HFF-Myc (cell line): ENCODE data around the gene EFCAB5.
"Not testable (repeated sequence)": the region's sequence is repeated elsewhere in the genome, so short reads cannot be mapped to it uniquely, and the experiment has no call there.

Experiments
- DNase-seq: peaks from one replicate; pipeline ENCODE4 v3.0.0-alpha.2; 2011; ENCODE audit warnings: low read depth; ENCODE audit errors: extremely low read depth
- H3K4me3 ChIP-seq: replicated peaks from 2 replicates; pipeline ENCODE4 v1.5.1; 2011; ENCODE audit warnings: low read depth, mild to moderate bottlenecking, control low read depth, low read length
- CTCF ChIP-seq: IDR thresholded peaks from 2 replicates; pipeline ENCODE4 v1.5.1; 2012; ENCODE audit warnings: mild to moderate bottlenecking, low read depth, low read length, control low read depth; ENCODE audit errors: missing control alignments

The EFCAB5 gene

DNA sequence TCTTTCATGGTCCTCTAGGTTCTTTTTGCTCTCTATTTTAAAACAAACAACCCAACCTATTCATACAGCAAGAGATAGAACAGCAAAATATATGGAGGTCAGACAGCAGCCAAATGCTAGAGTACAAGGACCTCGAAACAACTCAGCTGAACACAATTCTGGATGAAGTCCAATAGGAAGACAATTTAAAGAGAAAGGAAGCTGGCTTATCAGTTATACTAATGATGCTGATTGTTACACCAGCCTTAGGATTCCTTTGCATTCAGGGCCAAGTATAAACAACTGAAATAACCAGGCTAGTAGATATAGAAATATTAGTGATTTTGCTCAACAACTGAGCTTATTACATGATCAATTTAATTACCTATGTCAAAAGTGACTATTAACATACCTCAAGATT is 13.9 kb upstream of the EFCAB5 start:
- H3K4me3 ChIP-seq: no peak overlapping the region
- DNase-seq: no peak
- no peak for TF ChIP-seq CTCF

- no peak for TF ChIP-seq CTCF
- no peak for DNase-seq
- H3K4me3 ChIP-seq: peak overlapping the region; percentile 80
These were observed 12.4 kb upstream of the EFCAB5 start for GRCh38 chr17:29929006-29929532.

- TF ChIP-seq CTCF: no peak
- peak; percentile 33 for DNase-seq
- peak within 1 kb of the TSS; percentile 80 for H3K4me3 ChIP-seq
These were observed 11.7 kb upstream of the EFCAB5 start, which contains the start of gene SSH2 for GRCh38 chr17:29929533-29930408. SSH2 (minus strand) TSS chr17:29930228; CDS start chr17:29930000, 228 bp downstream.

- no peak for DNase-seq
- peak overlapping the region; percentile 80 for H3K4me3 ChIP-seq
- TF ChIP-seq CTCF: no peak
These were observed 10.9 kb upstream of the EFCAB5 start for GRCh38 chr17:29930409-29931010.

DNA sequence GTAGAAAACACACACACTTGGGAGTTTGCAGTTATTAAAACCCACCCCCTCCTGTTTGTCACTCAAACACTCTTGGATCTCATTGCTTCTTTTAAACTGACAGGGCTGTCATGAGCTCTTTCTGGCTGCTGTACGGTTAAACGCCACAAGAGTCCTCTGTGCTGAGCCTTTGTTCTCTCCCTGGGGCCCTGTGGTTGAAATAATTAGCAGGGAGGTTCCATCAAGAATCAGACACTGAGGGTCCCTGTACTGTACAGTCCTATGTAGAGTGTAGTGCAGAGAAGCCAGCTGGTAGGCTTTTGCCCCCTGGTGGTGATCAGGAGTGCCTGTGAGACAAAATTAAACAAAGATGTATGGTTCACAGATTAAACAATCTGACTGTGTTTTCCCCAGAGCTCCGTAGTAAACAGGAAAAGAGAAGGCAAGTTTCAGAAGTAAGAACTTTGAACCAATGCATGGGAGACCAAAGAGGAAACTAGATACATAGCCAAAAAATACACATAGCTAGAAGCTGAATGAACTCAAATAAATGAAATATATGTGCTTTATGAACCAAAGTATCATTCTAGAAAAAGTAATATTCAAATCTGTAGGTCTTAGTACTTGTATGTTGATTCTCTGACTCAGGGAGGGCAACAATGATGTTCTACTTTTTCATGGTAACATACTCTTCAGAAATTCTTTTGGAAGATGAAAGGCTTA is 10.1 kb upstream of the EFCAB5 start:
- peak overlapping the region; percentile 80 for H3K4me3 ChIP-seq
- DNase-seq: peak; percentile 73
- TF ChIP-seq CTCF: peak; percentile 88

GRCh38 chr17:29933379-29933778 is 8.1 kb upstream of the EFCAB5 start:
- peak; percentile 16 for DNase-seq
- peak; percentile 44 for TF ChIP-seq CTCF
- no peak overlapping the region for H3K4me3 ChIP-seq

GRCh38 chr17:29935909-29936308 is 5.5 kb upstream of the EFCAB5 start:
- not testable (repeated sequence) for DNase-seq

More at GRCh38 chr17:29935909-29936308, 5.5 kb upstream of the EFCAB5 start:
- not testable (repeated sequence) for H3K4me3 ChIP-seq
